Fibroblast of skin of right biceps (primary cell): ENCODE measurements around the gene CDH20.
"Not testable (repeated sequence)": the region's sequence is repeated elsewhere in the genome, so short reads cannot be mapped to it uniquely, and the experiment has no call there.

Experiments used
- DNase-seq: peaks from one replicate; pipeline ENCODE4 v3.0.0-alpha.2; 2013

CDH20 gene

DNA sequence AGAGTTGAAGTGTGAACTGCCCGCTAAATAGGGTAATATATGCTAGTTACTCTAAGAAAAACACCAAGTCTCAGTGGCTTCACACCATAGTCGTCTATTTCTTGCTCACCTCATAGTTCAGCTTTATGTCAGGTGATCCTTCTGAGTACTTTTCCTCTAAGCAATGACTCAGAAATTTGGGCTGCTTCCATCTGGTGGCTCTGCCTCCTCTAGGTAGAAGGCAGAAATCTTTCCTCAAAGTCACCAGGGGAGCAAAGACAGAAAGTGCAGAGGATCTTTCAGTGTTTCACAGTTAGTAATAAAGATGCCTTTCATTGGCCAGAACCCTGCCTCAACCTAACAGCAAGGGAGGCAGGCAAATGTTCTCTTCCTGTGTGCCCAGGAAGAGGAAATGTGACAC is 17.3 kb downstream of the CDH20 start:
- peak; percentile 10 for DNase-seq

DNA sequence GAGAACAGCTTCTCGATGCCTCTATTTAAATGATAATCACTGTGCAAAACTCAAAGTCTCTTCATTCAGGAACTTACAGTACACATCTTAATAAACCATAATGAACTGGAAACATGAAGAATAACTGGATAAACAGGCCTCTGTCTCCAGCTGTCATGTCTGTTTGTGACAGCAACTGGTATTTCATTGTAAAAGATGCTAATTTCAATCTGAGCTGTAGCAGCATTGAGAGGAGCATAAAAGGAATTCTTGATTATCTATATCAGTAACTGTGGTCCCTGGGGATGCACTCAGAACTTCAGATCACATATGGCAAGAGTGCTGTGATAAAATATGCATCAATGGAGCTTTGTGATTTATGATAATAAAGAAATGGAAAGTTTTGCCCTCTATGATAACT is 18.8 kb downstream of the CDH20 start:
- DNase-seq = no peak

DNA sequence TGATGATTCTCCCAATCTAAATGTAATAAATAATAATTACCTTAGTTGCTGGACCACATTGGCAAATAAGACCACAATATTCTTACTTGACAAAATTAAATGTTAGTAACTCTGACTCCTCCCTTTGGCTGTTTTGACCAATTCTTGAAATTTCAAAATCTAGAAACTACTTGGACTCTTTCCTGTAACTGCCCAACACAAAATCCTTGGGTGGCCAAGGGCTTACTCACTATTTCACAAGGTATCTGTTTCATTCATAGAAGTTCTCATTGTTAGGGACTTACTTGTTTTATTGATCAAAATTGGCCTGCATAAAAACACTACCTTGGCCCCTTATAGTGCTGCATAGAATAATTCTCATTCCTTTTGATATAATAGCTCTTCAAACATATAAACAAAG is 19.4 kb downstream of the CDH20 start:
- no peak for DNase-seq

DNA sequence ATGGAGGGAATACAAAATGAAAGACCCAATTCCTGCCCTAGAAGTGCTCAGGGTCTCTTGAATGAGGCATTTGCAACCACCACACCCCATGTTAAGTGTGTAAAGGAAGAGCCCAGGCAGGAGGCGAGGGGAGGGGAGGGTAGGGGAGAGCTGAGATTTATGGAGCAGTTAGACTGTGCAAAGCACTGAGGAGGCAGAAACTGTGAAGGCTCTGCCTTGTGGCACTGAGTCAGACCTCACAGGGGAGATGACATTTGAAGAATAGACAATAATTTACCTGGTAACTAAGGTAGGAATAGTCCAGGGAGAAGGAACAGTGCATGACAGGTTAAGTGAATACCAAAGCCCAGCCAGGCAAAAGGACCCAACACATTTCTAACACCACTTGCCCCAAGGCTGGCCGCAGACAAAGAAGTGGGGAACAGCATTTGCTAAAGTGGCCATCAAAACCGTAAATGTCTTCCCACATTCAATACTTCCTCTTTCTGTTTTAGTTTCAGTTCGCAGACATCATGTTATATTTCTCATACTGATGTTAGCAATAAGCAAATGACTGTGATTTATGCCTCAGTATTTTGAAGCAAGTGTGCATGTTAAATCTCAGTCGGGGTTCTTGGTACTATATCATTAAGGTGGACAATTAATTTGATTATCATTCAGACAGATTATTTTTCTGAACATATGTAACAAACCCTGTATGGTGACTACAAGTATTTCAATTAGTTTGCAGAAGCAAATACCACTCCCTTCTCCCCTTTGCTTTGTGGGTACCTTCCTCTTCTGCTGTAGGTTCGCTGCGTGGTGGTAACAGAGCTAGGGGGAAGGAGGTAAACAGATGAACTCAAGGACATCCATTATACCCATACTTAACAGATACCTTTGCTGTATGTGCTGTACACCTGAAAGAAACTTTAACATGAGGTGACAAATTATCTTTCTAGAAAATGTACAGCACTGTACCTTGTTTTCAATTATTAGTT is 27.5 kb downstream of the CDH20 start:
- DNase-seq = no peak

DNA sequence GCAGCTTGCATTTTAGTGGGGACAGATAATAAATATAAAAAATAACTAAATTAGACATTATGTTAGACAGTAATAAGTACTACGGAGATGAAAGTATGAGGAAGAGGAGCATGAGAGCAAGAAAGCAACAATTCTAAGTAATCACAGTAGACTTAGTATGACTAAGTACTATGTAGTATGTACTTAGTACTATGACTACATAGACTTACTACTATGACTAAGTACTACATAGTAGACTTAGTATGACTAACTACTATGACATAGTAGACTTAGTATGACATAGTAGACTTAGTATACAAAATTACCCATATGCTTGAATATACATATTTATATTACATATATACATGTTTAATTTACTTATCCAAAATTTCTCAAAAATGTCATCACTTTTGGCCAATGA is 29.3 kb downstream of the CDH20 start:
- no peak for DNase-seq

DNA sequence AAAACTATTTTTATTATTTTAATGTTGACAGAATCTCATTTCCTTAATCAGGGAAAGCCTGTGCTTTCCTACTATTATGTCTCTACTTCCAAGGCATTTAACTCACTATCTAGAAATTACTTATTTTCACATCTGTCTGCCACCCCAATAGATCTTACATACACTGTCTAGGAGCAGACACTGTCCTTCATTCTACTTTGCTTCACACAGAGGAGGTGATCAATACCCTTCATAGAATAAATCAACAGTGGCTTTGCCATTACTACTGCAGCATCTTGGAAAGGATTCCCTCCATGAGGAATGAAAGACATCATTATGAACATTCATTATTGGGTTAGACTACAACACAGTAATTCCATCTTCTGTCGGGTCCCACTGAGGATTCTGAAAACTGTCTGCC is 31.7 kb downstream of the CDH20 start:
- no peak for DNase-seq

DNA sequence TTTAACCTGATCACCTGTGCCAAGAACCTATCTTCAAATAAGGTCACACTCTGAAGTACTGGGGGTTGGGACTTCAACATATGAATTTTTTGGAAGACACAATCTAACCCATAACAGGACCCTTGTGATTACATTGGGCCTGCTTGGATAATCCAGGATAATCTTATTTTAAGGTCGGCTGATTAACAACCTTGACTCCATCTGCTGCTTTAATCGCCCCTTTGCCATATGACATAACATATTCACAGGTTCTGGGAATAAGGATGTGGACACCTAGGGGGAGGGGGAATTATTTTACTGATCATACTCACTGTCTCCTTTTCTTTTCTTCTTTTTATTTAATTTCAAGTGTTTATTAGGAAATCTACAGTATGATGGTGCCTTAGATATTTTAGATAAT is 34.8 kb downstream of the CDH20 start:
- DNase-seq = no peak

DNA sequence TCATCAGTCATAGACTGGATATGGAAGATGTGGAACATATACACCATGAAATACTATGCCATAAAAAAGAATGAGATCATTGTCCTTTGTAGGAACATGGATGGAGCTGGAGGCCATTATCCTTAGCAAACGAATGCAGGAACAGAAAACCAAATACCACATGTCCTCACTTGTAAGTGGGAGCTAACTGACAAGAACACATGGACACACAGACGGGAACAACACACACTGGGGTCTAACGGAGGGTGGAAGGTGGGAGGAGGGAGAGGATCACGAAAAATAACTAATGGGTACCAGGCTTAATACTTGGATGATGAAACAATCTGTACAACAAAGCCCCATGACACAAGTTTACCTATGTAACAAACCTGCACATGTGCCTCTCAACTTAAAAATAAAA is 36.4 kb downstream of the CDH20 start:
- not testable (repeated sequence) for DNase-seq

DNA sequence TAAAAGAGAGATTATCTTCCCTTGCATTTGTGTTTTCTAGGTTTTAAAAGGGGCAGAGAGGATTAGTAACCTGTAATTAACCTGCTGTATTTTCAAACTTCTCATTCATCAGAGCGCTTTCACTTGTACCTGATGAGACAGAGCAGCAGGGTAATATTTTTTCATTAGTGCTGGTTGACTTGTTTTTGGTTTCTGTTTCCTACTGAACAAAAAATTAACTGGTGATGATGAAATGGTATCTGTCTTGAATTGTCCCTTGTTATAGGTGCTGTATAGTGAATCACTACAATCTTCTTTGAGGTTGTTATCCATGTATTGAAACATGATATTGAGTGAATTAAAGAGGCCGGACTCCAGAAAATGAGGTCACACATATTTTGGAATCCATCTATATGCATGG is 37.9 kb downstream of the CDH20 start:
- DNase-seq = no peak

DNA sequence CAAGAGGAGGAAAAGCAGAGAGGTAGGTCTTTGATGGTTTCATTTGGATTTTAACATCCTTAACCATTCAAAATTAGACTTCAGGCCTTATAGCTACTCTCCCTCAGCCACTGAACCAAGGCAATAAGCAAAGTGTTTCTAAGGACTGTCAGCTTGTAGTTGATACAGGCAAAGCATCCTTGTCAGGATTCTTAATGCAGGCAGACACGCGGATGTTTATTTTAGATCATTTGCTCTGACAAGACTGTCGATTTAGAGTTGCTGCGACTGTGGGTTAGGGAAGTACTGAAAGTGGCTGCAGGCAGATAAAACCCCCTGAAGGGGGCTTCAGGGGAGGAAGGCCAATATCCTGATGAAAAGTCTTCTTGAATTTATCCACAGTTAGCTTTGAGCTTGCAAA is 46.6 kb downstream of the CDH20 start:
- DNase-seq = no peak

DNA sequence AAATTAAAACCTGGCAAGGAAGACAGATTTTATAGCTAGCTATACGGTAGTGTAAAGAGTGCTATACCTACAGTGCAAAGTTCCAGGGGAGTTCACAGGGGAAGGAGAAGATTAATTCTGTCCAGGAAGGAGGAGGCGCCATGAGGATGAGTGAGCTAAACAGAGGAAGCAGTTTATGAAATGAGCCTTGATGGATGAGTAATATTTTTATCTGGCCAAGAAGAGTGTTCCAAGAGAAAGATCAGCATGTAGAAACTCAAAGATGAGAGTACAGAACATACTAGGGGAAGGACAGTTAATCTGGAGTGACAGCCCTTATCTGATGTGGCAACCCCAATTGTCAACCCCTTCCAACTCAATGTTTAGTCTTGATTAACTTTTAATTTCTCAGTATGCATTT is 54.8 kb downstream of the CDH20 start:
- DNase-seq = peak; percentile 41

DNA sequence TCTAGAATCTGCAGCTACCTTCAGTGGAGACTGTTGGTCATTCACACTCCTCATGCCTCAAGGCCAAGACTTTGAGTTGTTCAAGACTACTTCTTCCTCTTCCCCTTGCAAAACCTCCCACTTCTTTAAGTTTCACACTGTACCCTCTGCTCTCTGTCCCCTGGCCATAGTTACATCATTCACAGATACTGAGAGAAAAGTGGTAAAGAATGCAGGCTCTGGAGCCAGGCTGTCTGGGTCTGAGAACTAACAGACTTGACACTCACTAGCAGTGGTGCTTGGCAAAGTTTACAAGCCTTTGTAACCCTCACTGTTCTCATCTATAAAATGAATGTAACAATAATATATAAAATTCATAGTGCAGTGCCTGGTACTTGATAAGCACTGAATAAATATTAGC is 61.8 kb downstream of the CDH20 start:
- DNase-seq = peak; percentile 30

DNA sequence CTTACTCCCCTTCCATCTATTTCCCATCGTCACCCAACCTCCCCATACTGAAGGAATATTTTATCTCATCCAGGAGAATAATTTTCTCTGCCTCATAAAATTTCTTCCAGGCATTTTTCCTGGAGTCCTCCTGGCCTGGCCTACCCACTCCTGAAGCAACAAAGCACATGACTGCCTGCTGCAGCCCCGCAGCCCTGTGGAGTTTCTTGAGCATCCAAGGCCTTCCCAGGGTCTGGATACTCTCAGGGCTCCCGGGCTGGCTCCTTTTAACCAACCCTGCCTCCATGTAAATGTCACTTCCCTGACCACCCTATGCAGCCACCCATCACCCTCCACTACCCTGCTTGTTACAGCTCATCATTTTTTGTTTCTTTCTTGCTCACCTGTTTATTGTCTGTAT is 64.0 kb downstream of the CDH20 start:
- no peak for DNase-seq

DNA sequence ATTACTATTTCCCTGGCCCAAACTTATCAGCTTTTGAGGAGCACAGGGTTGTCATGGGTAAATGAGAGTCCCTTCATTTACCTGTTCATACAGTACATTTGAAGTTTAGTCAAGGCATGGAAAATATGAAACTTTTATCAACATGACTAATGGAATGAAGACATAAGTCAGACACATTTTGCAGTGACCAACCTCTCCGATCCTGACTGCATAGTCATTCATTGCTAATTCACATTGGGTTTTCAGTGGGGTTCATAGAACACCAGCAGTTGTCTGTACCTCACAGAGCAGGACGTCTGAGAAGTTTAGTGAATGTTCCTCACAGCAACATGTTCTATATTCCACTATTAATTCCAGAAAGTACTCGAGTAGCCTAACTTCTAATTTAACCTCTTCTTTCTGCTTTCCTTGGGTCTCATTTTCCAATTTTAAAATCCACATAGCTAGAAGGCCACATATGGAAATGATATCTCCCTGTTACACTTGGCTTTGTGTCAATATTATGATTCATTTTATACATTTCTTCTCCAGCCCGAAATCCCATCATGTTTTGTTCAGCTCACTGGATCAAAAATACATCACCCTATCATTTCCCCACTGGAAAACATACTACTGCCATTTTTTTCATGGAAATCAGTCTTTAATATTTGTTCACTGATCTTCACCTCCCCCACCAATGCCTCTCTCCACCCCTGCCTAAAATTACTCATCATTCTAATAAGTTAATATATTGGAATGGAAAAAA is 65.9 kb downstream of the CDH20 start:
- DNase-seq = peak; percentile 91

DNA sequence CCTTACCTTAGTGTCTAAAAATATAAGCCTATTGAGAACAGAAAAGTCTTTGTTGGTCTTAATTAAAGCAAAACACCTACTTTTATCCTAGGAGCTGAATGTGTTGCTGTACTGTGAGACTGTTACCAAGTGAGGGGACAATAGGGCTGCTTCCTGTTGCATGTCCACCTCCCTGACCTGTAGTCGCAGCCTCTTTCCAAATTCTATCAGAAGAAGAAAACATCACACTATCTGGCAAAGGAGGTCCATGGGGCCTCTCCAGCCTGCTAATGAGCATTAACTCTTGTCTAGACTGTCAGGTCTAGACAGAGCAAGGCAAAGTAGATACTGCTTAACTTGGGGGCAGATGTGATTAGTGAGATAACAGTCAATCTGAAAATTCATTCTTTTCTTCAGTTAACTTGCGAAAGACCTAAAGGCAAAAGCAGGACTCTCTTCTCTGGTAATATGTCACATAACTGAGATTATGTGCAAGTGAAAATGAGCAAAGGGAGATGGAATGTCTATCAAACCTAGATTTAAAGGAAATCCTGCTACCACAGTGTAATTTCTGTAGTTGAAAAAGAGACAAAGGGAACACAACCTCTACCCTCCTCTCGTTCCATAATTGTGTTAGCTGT is 66.9 kb downstream of the CDH20 start:
- peak; percentile 55 for DNase-seq

DNA sequence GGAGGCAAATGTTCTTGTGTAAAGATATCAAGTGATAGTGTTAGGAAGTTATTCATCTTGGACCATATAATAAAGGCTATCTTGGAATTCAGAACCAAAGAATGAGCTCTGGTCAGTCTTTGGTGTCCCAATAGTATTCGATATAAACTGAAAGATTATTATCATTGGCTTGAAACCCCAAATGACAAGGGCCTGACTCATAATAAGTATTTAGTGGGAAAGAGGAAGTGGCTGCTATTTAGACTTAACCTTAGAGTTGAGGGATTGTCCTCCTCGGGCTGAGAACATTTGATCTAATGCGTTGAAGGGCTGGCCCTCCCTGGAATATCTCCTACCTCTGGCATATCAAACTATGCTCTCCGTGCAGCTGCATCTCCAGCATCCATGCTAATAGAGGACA is 67.5 kb downstream of the CDH20 start:
- peak; percentile 84 for DNase-seq

DNA sequence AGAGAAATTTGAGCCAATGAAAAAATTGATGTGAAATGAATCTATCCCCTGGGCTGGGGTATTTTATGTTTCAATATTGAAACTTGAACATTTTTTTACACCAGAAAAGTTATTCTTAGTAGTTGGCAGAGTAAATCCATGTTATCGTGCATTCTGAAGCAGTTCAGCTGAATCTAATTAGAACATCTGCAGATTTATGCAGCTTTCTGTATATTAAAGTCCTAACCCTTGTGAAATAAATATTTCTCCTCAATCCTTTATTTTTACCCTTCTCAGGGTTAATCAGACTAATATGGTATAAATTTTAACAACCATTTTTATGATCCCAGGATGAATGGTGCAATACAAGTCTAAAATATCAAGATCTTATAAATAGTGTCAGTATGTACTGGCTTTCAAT is 69.5 kb downstream of the CDH20 start:
- DNase-seq = no peak

DNA sequence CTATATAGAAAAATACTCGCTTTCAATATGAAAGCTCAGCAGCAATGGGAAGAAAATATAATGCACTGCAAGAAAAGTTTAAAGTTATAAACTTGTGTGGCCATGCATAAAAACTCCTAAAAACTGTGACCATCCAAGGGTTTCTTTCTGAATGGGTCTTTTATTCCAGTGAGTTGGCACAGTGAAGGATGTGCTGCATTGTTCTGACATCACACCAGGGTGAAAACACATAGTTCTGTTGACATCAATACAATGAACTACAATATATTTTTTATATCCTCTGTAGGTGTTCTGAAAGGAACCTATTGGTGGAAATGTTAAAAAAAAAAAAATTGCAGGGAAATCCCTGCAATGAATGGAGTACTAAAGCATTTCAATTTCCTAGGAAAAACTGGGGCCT is 80.2 kb downstream of the CDH20 start:
- no peak for DNase-seq

DNA sequence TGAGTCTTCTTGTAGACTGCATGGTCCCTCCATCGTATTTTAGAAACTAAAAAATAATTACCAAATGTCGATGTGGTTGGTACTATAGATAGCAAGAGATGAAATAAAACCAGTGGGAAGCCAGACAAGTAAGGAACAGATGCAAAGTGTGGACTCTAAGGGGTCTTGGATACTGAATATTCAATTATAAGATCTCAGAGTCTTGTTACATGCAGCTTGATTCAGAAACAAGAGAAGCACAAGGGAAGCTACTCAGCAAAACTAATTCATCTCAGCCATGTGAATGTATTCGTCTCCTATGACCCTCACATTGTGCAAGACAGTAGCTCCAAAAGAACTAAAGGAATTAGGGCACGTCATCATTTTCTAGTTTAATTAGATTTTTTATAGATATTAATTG is 80.9 kb downstream of the CDH20 start:
- DNase-seq = no peak

DNA sequence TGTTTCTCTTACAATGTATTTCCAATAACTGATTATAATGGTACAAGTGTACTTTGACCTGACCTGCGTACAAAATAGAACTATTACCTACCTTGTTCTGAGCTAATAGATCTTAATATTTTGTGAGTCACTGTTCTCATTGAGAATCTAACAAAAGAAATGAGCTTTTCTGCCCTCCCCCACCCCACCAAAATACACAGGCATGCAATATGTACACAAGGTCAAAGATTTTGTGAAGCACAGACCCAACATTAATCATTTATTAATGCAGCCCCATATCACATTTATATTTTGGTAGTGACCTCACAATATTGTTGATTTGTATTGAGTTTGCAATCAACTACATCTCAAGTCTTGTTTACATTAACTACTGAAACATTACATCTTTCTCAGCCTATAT is 86.5 kb downstream of the CDH20 start:
- DNase-seq = no peak

DNA sequence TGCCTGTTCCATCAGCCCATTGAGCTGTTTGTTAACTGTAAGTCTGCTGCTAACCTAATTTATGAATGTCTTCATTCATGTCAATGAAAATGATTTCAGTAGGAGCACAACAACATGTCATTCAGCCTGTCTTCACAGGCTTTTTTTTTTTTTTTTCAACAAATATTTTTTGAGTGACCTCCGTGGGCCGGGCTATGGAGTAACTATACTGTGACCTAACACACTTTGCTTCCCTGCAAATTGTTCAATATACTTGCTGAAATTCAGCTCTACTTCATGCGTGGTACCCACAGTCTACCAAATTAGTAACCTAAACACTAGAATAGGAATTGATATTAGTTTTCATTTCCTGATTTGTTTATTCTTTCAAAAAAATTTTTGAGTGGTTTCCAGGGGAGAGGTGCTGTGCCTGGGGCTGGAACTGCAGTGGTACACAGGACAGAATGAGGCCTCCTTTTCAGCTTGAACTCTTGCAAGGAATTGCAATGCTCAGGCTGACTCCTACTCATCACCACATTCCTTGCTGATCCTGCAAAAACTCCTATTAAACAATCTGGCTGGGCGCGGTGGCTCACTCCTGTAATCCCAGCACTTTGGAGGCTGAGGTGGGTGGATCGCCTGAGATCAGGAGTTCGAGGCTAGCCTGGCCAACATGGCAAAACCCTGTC is 87.1 kb downstream of the CDH20 start:
- no peak for DNase-seq

DNA sequence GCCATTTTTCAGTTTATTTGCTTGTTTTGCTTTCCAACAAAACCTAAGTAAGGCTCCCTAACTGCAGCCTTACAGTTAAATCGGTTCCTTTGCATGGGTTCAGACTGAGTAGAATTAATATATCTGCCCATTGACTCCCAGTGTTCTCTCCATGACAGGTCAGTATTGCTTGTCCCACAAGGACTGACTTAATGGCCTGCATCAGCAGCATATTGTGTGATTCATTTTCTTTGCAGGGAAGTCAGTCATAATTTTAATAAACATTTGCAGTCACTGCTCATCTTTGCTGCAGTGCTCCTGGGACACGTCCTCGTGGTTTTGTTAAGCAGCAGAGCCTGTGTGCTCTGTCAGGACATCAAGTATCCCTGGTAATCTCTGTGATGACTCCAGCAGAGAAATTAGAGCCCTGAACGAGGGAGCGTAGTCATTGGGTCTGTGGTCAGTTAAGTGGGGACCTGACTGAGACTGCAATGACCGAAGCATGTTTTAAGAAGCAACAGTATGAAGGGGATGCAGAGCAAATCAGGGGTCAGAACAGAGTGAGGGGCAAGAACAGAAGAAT is 93.3 kb downstream of the CDH20 start:
- peak; percentile 38 for DNase-seq

DNA sequence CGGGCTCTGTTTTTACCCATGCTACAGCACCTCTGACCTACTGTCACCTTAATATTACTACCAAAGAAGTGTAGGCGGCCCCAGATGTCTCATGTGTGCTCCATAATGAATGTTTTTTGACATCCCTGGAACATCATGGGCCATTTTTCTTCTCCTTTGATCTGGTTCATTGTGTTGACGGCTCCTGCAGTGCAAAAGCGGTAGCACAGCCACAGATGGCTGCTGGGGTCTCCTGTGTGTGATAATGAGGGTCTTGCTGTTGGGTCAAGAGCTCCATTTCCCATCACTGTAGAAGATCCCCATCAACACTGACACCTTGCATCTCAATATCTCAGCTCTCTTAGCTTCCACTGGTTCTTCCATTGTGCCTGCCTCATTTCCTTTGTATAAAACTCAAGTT is 95.0 kb downstream of the CDH20 start:
- DNase-seq = no peak
